HG03159 (cell line): ENCODE measurements around the gene MAPKAPK3.
A peak's percentile ranks its signal among the peaks of the same experiment; 100 is the strongest.

Source experiments
- ATAC-seq: cut with Tn5 transposase; IDR thresholded peaks from one replicate; pipeline ENCODE4 v1.9.1; 2021; ENCODE audit warnings: mild to moderate bottlenecking, moderate library complexity; ENCODE audit not compliant: unreplicated experiment

The MAPKAPK3 gene

GRCh38 chr3:50587373-50587772, 29.6 kb upstream of the MAPKAPK3 start:
- no peak for ATAC-seq

- no peak for ATAC-seq
Measured at GRCh38 chr3:50587806-50588758, 28.9 kb upstream of the MAPKAPK3 start.

- ATAC-seq, result no peak
Measured at GRCh38 chr3:50588759-50589433, 28.1 kb upstream of the MAPKAPK3 start.

GRCh38 chr3:50591196-50591741, 25.7 kb upstream of the MAPKAPK3 start:
- ATAC-seq, result peak; percentile 11

- ATAC-seq, result no peak
Measured at GRCh38 chr3:50592568-50592967, 24.4 kb upstream of the MAPKAPK3 start.

- no peak for ATAC-seq
Measured at GRCh38 chr3:50594253-50594785, 22.6 kb upstream of the MAPKAPK3 start.

- no peak for ATAC-seq
Measured at GRCh38 chr3:50599115-50599715, 17.7 kb upstream of the MAPKAPK3 start.

- ATAC-seq, result no peak
Measured at GRCh38 chr3:50599716-50600118, 17.2 kb upstream of the MAPKAPK3 start.

GRCh38 chr3:50600141-50600753, 16.7 kb upstream of the MAPKAPK3 start:
- no peak for ATAC-seq

- ATAC-seq, result peak; percentile 52
Measured at GRCh38 chr3:50600841-50601591, 15.9 kb upstream of the MAPKAPK3 start.

- ATAC-seq, result no peak
Measured at GRCh38 chr3:50602595-50603191, 14.3 kb upstream of the MAPKAPK3 start.

GRCh38 chr3:50603261-50604109, 13.5 kb upstream of the MAPKAPK3 start:
- ATAC-seq, result no peak

- no peak for ATAC-seq
Measured at GRCh38 chr3:50604110-50604621, 12.8 kb upstream of the MAPKAPK3 start.

GRCh38 chr3:50604628-50605588, 12.0 kb upstream of the MAPKAPK3 start:
- no peak for ATAC-seq

- no peak for ATAC-seq
Measured at GRCh38 chr3:50605901-50606326, 11.0 kb upstream of the MAPKAPK3 start.

GRCh38 chr3:50606596-50606995, 10.4 kb upstream of the MAPKAPK3 start:
- no peak for ATAC-seq
